HG03432 (cell line): ENCODE measurements around the gene SIK1.
"Not testable (repeated sequence)": the region's sequence is repeated elsewhere in the genome, so short reads cannot be mapped to it uniquely, and the experiment has no call there.

Experiments used
- ATAC-seq: cut with Tn5 transposase; IDR thresholded peaks from one replicate; pipeline ENCODE4 v1.9.1; 2021; ENCODE audit warnings: mild to moderate bottlenecking, moderate library complexity; ENCODE audit not compliant: unreplicated experiment

The SIK1 gene

GRCh38 chr21:43426404-43427241 is at the start of gene SIK1:
SIK1 (minus strand) TSS chr21:43427131; CDS start chr21:43426178, 953 bp downstream.
- ATAC-seq: not testable (repeated sequence)

GRCh38 chr21:43471597-43472242 is 44.8 kb upstream of the SIK1 start:
- ATAC-seq: not testable (repeated sequence)

GRCh38 chr21:43469719-43470458 is 43.0 kb upstream of the SIK1 start:
- not testable (repeated sequence) for ATAC-seq

- no peak for ATAC-seq
Measured at GRCh38 chr21:43467785-43468184, 40.9 kb upstream of the SIK1 start.

GRCh38 chr21:43465159-43465558 is 38.2 kb upstream of the SIK1 start:
- ATAC-seq: not testable (repeated sequence)

- not testable (repeated sequence) for ATAC-seq
Measured at GRCh38 chr21:43463498-43464261, 36.7 kb upstream of the SIK1 start.

- not testable (repeated sequence) for ATAC-seq
Measured at GRCh38 chr21:43462932-43463331, 36.0 kb upstream of the SIK1 start.

- not testable (repeated sequence) for ATAC-seq
Measured at GRCh38 chr21:43460475-43460874, 33.5 kb upstream of the SIK1 start.

GRCh38 chr21:43458995-43459394 is 32.1 kb upstream of the SIK1 start:
- ATAC-seq: not testable (repeated sequence)

- not testable (repeated sequence) for ATAC-seq
Measured at GRCh38 chr21:43456616-43457314, 29.8 kb upstream of the SIK1 start.

GRCh38 chr21:43455717-43456116 is 28.8 kb upstream of the SIK1 start:
- ATAC-seq: not testable (repeated sequence)

- not testable (repeated sequence) for ATAC-seq
Measured at GRCh38 chr21:43454176-43454575, 27.2 kb upstream of the SIK1 start.

GRCh38 chr21:43451850-43452249 is 24.9 kb upstream of the SIK1 start:
- not testable (repeated sequence) for ATAC-seq

- not testable (repeated sequence) for ATAC-seq
Measured at GRCh38 chr21:43450287-43450686, 23.4 kb upstream of the SIK1 start.

GRCh38 chr21:43447353-43447977 is 20.5 kb upstream of the SIK1 start:
- not testable (repeated sequence) for ATAC-seq

- ATAC-seq: not testable (repeated sequence)
Measured at GRCh38 chr21:43446277-43446932, 19.5 kb upstream of the SIK1 start.

GRCh38 chr21:43444524-43444923 is 17.6 kb upstream of the SIK1 start:
- ATAC-seq: not testable (repeated sequence)

- not testable (repeated sequence) for ATAC-seq
Measured at GRCh38 chr21:43442571-43442970, 15.6 kb upstream of the SIK1 start.
